ENCODE measurements around the gene KREMEN1. TPM values are rescaled to one million over a fixed set of nuclear protein-coding genes. Genes with fewer than 3 reads are reported as not detected.

The KREMEN1 gene
- total and polyA plus RNA-seq, 2 of the 4 experiments (the other 2 are of a cell fraction): 2.9 to 4.6 TPM

GRCh38 chr22:29053048-29053702 lies 19.7 kb upstream of the KREMEN1 start:
- Histone ChIP-seq H2BK20ac (ENCODE audit: low read depth, low read length) (no peak overlapping the region), H3K23ac (ENCODE audit: low read depth, low read length) (no peak overlapping the region), H4K20me1 (ENCODE audit: insufficient read depth, low read length) (no peaks in the 10 kb centered on the region), H2BK120ac (ENCODE audit: low read depth, low read length) (no peak overlapping the region), H2BK15ac (ENCODE audit: low read depth, low read length) (no peak overlapping the region), H3K27me3 (ENCODE audit: control insufficient read depth, insufficient read depth, low read length) (no peaks in the 10 kb centered on the region), H3K9me1 (ENCODE audit: insufficient read depth, low read length) (no peaks in the 10 kb centered on the region), H2AK5ac (ENCODE audit: low read depth, low read length) (no peak overlapping the region), H2AK9ac (replicated peaks; ENCODE audit: low read depth, low read length, poor library complexity) (no peak overlapping the region), H3K14ac (replicated peaks; ENCODE audit: low read depth, low read length) (no peak overlapping the region), H3K79me1 (ENCODE audit: low read depth in 1 of 2, low read length in 2 of 2) (no peaks in the 10 kb centered on the region), H3K9ac (ENCODE audit: low read depth, low read length) (no peak overlapping the region), H4K91ac (ENCODE audit: insufficient read depth, low read depth, low read length) (no peak overlapping the region), H3K4me2 (ENCODE audit: low read depth, low read length) (no peak overlapping the region), H3K27ac (ENCODE audit: insufficient read depth, low read length) (no peak overlapping the region), H4K8ac (ENCODE audit: low read depth in 2 of 2, low read length in 2 of 2) (no peak overlapping the region), H3K36me3 (ENCODE audit: control insufficient read depth, insufficient read depth, low read length) (peaks cover 14% of the 10 kb centered on the region), H2BK5ac (ENCODE audit: low read depth, low read length, poor library complexity, severe bottlenecking) (no peak overlapping the region), H4K5ac (ENCODE audit: low read depth, low read length) (no peak overlapping the region), H3K9me3 (ENCODE audit: control insufficient read depth, insufficient read depth, low read length) (no peaks in the 10 kb centered on the region), H3K4me1 (ENCODE audit: control insufficient read depth, insufficient read depth, low read length) (no peaks in the 10 kb centered on the region), H2AFZ (replicated peaks; ENCODE audit: low read length, poor library complexity) (no peak overlapping the region), H3K18ac (ENCODE audit: low read depth, low read length) (no peak overlapping the region), H3K56ac (ENCODE audit: extremely low read depth, insufficient read depth, low read length) (no peak overlapping the region), H3K4ac (ENCODE audit: low read depth, low read length) (no peak overlapping the region), H3K4me3 (ENCODE audit: insufficient read depth, low read depth, low read length) (no peak overlapping the region)
- POLR2A ChIA-PET (ENCODE audit: unreplicated experiment): interaction anchor here (0.6 kb wide), 2 partner anchors 213 to 261 kb away, joined by 3 read pairs; no protein-coding TSS in a partner anchor
- TF ChIP-seq POLR2A (IDR thresholded peaks at IDR 0.05; ENCODE audit: low read depth, low read length): no peak
- TF ChIP-seq BHLHE40 (IDR thresholded peaks at IDR 0.05; ENCODE audit: low read depth, low read length): no peak
- TF ChIP-seq MAFK (IDR thresholded peaks at IDR 0.05; ENCODE audit: low read depth, low read length): no peak
- TF ChIP-seq FOS (IDR thresholded peaks at IDR 0.05; ENCODE audit: low read depth, low read length): no peak
- no peak for TF ChIP-seq RAD21 (IDR thresholded peaks at IDR 0.05; ENCODE audit: low read length)
- no peak for TF ChIP-seq USF2 (IDR thresholded peaks at IDR 0.05; ENCODE audit: low read depth, low read length)
- no peak for TF ChIP-seq CHD1 (IDR thresholded peaks at IDR 0.05; ENCODE audit: low read depth, low read length)
- TF ChIP-seq RCOR1 (IDR thresholded peaks at IDR 0.05; ENCODE audit: insufficient replicate concordance, low read length): no peak
- TF ChIP-seq SMC3 (IDR thresholded peaks at IDR 0.05; ENCODE audit: low read depth, low read length): no peak
- intact Hi-C loops (cut with micrococcal nuclease) (no loop called here), in situ Hi-C loops (cut with MboI; ENCODE audit: low sequenced_read_pairs) (no loop called here), dilution Hi-C loops (cut with HindIII; ENCODE audit: low sequenced_read_pairs, unreplicated experiment) (no loop called here)
- CTCF ChIA-PET: interaction anchor here (0.6 to 0.7 kb wide), 2 partner anchors 72 to 1142 kb away, joined by 4 to 6 read pairs; no protein-coding TSS in a partner anchor
- WGBS, 2 experiments (ENCODE audit: extremely low coverage in 2 of 2, insufficient read length in 1 of 2): 92% methylated on average over 2 of the region's 8 CpGs; no CpG with 5 or more reads in 1 of the 2 experiments
- DNase-seq (no peak), ATAC-seq (ENCODE audit: low read depth) (no peak)
- BruUV-seq (replicated peaks): no TSS peak
